ENCODE data around the gene ZNF470.

ZNF470 gene

DNA sequence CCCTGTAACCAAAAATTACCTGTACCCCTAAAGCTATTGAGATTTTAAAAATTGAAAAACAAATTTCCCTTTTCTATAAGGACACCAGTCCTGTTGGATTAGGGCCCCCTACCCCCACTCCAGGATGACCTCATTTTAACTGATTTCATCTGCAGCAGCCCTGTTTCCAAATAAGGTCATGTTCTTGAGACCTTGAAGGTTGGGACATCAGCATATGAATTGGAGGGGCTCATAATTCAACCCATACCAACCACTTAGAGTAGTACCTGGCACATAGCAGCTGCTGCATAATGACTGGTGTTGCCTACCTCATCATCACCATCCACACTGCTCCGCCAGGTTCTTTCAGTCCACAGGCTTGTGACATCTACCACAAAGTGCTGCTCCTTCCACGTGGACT is 45.5 kb downstream of the ZNF470 start:
- Histone ChIP-seq H3K36me3 (peaks cover 2% of the 10 kb centered on the region; the same call in 1 of the 2 replicates), H3K9me3 (no peaks in the 10 kb centered on the region)
- TF ChIP-seq, protein P1, sequence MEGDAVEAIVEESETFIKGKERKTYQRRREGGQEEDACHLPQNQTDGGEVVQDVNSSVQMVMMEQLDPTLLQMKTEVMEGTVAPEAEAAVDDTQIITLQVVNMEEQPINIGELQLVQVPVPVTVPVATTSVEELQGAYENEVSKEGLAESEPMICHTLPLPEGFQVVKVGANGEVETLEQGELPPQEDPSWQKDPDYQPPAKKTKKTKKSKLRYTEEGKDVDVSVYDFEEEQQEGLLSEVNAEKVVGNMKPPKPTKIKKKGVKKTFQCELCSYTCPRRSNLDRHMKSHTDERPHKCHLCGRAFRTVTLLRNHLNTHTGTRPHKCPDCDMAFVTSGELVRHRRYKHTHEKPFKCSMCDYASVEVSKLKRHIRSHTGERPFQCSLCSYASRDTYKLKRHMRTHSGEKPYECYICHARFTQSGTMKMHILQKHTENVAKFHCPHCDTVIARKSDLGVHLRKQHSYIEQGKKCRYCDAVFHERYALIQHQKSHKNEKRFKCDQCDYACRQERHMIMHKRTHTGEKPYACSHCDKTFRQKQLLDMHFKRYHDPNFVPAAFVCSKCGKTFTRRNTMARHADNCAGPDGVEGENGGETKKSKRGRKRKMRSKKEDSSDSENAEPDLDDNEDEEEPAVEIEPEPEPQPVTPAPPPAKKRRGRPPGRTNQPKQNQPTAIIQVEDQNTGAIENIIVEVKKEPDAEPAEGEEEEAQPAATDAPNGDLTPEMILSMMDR (IDR thresholded peaks at IDR 0.05; ENCODE audit: low read depth, low read length) = no peak

DNA sequence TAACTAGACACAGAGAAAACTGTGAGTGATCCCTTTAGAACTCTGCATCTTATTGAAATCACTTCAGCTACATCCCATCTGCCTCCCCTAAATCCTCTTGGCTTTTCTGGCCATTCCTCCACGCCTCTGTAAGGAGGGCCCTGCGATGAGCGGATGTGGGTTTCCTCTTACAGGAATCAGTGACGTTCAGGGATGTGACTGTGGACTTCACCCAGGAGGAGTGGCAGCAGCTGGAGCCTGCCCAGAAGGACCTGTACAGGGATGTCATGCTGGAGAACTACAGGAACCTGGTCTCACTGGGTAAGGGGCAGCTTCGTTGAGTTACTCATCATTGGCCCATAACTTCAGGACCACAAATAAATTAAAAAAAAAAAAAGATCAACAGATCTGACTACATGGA is 46.4 kb downstream of the ZNF470 start:
- Histone ChIP-seq H3K4me1 (no peaks in the 10 kb centered on the region), H3K4me3 (ENCODE audit: low read depth, low read length) (no peak overlapping the region), H3K36me3 (peaks cover 5% of the 10 kb centered on the region; the same call in 1 of the 2 replicates), H3K9me3 (peaks cover 2% of the 10 kb centered on the region; the same call in 1 of the 2 replicates), H3K27me3 (no peaks in the 10 kb centered on the region)
- TF ChIP-seq, protein P1 (IDR thresholded peaks at IDR 0.05; ENCODE audit: low read depth, low read length) = no peak
- no peak for DNase-seq

More for the DNA sequence above, 45.5 kb downstream of the ZNF470 start:
- H3K4me1 ChIP-seq = no peaks in the 10 kb centered on the region
- no peak overlapping the region for H3K4me3 ChIP-seq (ENCODE audit: low read depth, low read length)
- DNase-seq = no peak
- H3K27me3 ChIP-seq = no peaks in the 10 kb centered on the region

DNA sequence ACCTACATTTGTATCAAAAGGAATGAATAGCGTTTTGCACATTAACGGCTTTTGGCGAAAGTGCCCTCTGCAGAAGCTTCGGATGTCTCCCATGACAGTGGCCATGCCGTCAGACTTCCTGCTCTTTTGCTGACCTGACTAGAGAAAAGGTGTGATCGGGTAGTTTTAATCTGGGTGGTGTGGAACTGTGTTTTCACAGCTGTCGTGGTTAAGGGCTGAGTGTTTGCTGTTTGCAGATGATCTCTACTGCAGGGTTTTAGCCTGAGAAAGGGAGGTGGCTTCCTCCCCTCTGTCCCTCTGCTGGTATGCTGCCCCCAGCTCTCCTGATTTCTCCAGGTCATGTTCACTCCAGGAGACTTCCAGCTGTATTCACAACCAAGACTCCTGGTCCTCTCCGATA is 50.3 kb downstream of the ZNF470 start:
- no peak for DNase-seq
- no peak overlapping the region for H3K4me3 ChIP-seq (ENCODE audit: low read depth, low read length)
- TF ChIP-seq, protein P1 (IDR thresholded peaks at IDR 0.05; ENCODE audit: low read depth, low read length) = no peak
- no peaks in the 10 kb centered on the region for H3K4me1 ChIP-seq
- H3K9me3 ChIP-seq = peaks cover 2% of the 10 kb centered on the region; the same call in 1 of the 2 replicates
- H3K27me3 ChIP-seq = no peaks in the 10 kb centered on the region
- H3K36me3 ChIP-seq = peaks cover 9% of the 10 kb centered on the region

DNA sequence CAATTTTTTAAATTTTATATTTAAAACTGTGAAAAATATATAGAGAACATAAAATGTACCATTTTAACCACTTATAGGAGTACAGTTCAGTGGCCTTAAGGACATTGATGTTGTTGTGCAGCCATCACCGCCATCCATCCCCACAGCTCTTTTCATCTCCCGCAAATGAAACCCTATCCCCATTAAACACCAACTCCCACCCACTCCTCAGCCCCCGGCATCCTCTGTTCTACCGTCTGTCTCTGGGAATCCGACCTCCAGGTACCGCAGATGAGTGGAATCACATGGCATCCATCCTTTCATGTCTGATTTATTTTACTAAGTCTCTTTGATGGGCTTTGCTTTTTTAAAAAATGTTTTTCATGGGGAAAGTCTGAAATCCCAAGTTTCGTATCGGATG is 51.9 kb downstream of the ZNF470 start:
- Histone ChIP-seq H3K4me3 (ENCODE audit: low read depth, low read length) (no peak overlapping the region), H3K9me3 (peaks cover 2% of the 10 kb centered on the region; the same call in 1 of the 2 replicates), H3K36me3 (peaks cover 15% of the 10 kb centered on the region), H3K4me1 (no peaks in the 10 kb centered on the region), H3K27me3 (no peaks in the 10 kb centered on the region)
- TF ChIP-seq, protein P1 (IDR thresholded peaks at IDR 0.05; ENCODE audit: low read depth, low read length) = no peak
- DNase-seq = no peak

DNA sequence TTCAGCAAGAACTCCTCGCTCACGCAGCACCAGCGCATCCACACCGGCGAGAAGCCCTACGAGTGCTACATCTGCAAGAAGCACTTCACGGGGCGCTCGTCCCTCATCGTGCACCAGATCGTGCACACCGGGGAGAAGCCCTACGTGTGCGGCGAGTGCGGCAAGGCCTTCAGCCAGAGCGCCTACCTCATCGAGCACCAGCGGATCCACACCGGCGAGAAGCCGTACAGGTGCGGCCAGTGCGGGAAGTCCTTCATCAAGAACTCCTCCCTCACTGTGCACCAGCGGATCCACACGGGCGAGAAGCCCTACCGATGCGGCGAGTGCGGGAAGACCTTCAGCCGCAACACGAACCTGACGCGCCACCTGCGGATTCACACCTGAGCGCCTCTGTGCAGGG is 55.1 kb downstream of the ZNF470 start:
- Histone ChIP-seq H3K4me3 (ENCODE audit: low read depth, low read length) (no peak overlapping the region), H3K9me3 (peaks cover 2% of the 10 kb centered on the region; the same call in 1 of the 2 replicates), H3K36me3 (peaks cover 17% of the 10 kb centered on the region), H3K27me3 (no peaks in the 10 kb centered on the region), H3K4me1 (no peaks in the 10 kb centered on the region)
- TF ChIP-seq, protein P1 (IDR thresholded peaks at IDR 0.05; ENCODE audit: low read depth, low read length) = no peak
- no peak for DNase-seq

DNA sequence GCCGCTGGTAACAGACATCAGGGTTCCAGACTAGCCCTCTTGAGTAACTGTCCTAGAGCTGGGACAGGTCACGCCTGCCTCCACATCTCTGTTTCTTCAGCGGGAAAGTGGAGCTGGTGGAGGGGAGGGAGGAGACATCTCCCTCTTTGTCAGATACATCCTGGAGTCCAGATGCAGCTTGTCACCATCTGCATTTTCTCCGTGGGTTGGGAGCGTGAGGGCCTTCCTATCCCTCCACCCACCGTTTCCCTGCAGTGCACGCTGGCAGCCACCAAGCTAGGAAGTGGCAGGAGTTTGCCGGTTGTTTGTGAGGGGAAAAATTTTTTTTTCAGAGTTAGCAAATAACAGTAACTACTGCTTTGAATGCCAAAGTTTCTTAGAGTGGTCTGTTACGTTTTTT is 55.7 kb downstream of the ZNF470 start:
- Histone ChIP-seq H3K27me3 (no peaks in the 10 kb centered on the region), H3K4me1 (no peaks in the 10 kb centered on the region), H3K9me3 (peaks cover 2% of the 10 kb centered on the region; the same call in 1 of the 2 replicates), H3K4me3 (ENCODE audit: low read depth, low read length) (no peak overlapping the region), H3K36me3 (peaks cover 12% of the 10 kb centered on the region)
- DNase-seq = no peak
- TF ChIP-seq, protein P1 (IDR thresholded peaks at IDR 0.05; ENCODE audit: low read depth, low read length) = no peak

Data from BE2C (cell line).